Panc1 (cell line): Measurements from ENCODE around the gene CACNA1I.
"Not testable (repeated sequence)": the region's sequence is repeated elsewhere in the genome, so short reads cannot be mapped to it uniquely, and the experiment has no call there.

Experiments
- POLR2AphosphoS5 ChIP-seq: IDR thresholded peaks from 2 replicates; pipeline ENCODE4 v1.6.1; 2012; ENCODE audit warnings: mild to moderate bottlenecking, low read depth, low read length, moderate library complexity
- TF ChIP-seq, protein P1 (sequence below), 2 experiments: IDR thresholded peaks; 2 replicates each; pipeline ENCODE4 v1.6.1; 2011 to 2012; ENCODE audit warnings: low read depth in 2 of 2, control low read depth in 1 of 2, low read length in 1 of 2, mild to moderate bottlenecking in 1 of 2, moderate library complexity in 1 of 2; ENCODE audit not compliant: insufficient read depth in 1 of 2
- TF ChIP-seq, protein P2 (sequence below): fragments of 450-650 bp; IDR thresholded peaks from 2 replicates; pipeline ENCODE4 v1.5.1; 2017; ENCODE audit warnings: mild to moderate bottlenecking

GRCh38 chr22:39521106-39521885 lies 49.3 kb upstream of the CACNA1I start:
- TF ChIP-seq, protein P1, sequence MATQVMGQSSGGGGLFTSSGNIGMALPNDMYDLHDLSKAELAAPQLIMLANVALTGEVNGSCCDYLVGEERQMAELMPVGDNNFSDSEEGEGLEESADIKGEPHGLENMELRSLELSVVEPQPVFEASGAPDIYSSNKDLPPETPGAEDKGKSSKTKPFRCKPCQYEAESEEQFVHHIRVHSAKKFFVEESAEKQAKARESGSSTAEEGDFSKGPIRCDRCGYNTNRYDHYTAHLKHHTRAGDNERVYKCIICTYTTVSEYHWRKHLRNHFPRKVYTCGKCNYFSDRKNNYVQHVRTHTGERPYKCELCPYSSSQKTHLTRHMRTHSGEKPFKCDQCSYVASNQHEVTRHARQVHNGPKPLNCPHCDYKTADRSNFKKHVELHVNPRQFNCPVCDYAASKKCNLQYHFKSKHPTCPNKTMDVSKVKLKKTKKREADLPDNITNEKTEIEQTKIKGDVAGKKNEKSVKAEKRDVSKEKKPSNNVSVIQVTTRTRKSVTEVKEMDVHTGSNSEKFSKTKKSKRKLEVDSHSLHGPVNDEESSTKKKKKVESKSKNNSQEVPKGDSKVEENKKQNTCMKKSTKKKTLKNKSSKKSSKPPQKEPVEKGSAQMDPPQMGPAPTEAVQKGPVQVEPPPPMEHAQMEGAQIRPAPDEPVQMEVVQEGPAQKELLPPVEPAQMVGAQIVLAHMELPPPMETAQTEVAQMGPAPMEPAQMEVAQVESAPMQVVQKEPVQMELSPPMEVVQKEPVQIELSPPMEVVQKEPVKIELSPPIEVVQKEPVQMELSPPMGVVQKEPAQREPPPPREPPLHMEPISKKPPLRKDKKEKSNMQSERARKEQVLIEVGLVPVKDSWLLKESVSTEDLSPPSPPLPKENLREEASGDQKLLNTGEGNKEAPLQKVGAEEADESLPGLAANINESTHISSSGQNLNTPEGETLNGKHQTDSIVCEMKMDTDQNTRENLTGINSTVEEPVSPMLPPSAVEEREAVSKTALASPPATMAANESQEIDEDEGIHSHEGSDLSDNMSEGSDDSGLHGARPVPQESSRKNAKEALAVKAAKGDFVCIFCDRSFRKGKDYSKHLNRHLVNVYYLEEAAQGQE (IDR thresholded peaks at IDR 0.05; ENCODE audit: insufficient read depth in 1 of 2, low read depth in 2 of 2, low read length in 1 of 2) = not testable (repeated sequence)
- TF ChIP-seq, protein P2, sequence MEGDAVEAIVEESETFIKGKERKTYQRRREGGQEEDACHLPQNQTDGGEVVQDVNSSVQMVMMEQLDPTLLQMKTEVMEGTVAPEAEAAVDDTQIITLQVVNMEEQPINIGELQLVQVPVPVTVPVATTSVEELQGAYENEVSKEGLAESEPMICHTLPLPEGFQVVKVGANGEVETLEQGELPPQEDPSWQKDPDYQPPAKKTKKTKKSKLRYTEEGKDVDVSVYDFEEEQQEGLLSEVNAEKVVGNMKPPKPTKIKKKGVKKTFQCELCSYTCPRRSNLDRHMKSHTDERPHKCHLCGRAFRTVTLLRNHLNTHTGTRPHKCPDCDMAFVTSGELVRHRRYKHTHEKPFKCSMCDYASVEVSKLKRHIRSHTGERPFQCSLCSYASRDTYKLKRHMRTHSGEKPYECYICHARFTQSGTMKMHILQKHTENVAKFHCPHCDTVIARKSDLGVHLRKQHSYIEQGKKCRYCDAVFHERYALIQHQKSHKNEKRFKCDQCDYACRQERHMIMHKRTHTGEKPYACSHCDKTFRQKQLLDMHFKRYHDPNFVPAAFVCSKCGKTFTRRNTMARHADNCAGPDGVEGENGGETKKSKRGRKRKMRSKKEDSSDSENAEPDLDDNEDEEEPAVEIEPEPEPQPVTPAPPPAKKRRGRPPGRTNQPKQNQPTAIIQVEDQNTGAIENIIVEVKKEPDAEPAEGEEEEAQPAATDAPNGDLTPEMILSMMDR = not testable (repeated sequence)
- 0 out of 2 replicates have a peak, but pooled peaks have one; percentile 1 for TF ChIP-seq POLR2AphosphoS5
